T-cell (primary cell): ENCODE data around the gene WDFY4. TPM values are rescaled to one million over a fixed set of nuclear protein-coding genes. Genes with fewer than 3 reads are reported as not detected.

ENCODE experiments used
- ATAC-seq, 4 experiments: fragments of 200-7000 bp in 3 of 4; fragments of 150-1000 bp in 1 of 4; cut with Tn5 transposase; replicated peaks in 1 of 4; 1 replicate in 3 of 4; 2 replicates in 1 of 4; pipeline ENCODE4 v1.10.0; 2021; ENCODE audit warnings: moderate library complexity in 3 of 4, mild to moderate bottlenecking in 2 of 4, moderate number of reproducible peaks in 1 of 4
- CTCF ChIA-PET, 2 donors: fragments of 300-600 bp; sonication (Branson Sonifier 250); formaldehyde crosslinking; loops; one replicate each; lab custom pipeline; 2022; ENCODE audit warnings: antibody characterized with exemption in 2 of 2; lab: Charles Lee
- POLR2A ChIA-PET, 2 donors: fragments of 300-600 bp; sonication (Branson Sonifier 250); formaldehyde crosslinking; loops; one replicate each; lab custom pipeline; 2022; ENCODE audit warnings: antibody characterized with exemption in 2 of 2; lab: Charles Lee
- DNase-seq, 35 experiments: peaks; one replicate each; pipeline versions ENCODE4 v3.0.0 to v3.0.0-alpha.2; 2013 to 2023
- H3K27ac ChIP-seq: one replicate; pipeline ENCODE4 v1.5.1; 2013; ENCODE audit warnings: low read length
- H3K27me3 ChIP-seq, 2 experiments: replicated peaks in 1 of 2; 1 replicate in 1 of 2; 2 replicates in 1 of 2; pipeline versions ENCODE4 v1.6.1 to v1.7.0; 2013; ENCODE audit warnings: low read length in 1 of 2, mixed read lengths in 1 of 2; ENCODE audit not compliant: control insufficient read depth in 2 of 2, insufficient read depth in 2 of 2; ENCODE audit errors: extremely low read depth in 1 of 2
- H3K36me3 ChIP-seq, 2 donors: 1 replicate in 1 of 2; 2 replicates in 1 of 2; pipeline versions ENCODE4 v1.6.1 to v1.7.0; 2013; ENCODE audit warnings: low read length in 1 of 2; ENCODE audit not compliant: control insufficient read depth in 2 of 2, insufficient read depth in 1 of 2; ENCODE audit errors: extremely low read depth in 1 of 2
- H3K4me1 ChIP-seq, 2 experiments: 1 replicate in 1 of 2; 2 replicates in 1 of 2; pipeline versions ENCODE4 v1.6.1 to v1.7.0; 2013; ENCODE audit warnings: low read length in 2 of 2, mixed read lengths in 1 of 2; ENCODE audit not compliant: insufficient read depth in 2 of 2, control insufficient read depth in 1 of 2; ENCODE audit errors: extremely low read depth in 1 of 2
- H3K4me3 ChIP-seq, 2 donors: 1 replicate in 1 of 2; 2 replicates in 1 of 2; pipeline versions ENCODE4 v1.5.1 to v1.7.0; 2013; ENCODE audit warnings: mild to moderate bottlenecking in 2 of 2, low read length in 1 of 2, moderate library complexity in 1 of 2; ENCODE audit not compliant: control insufficient read depth in 1 of 2; ENCODE audit errors: extremely low read depth in 1 of 2
- H3K9me3 ChIP-seq: 2 replicates; pipeline ENCODE4 v1.7.0; 2013
- H3K27ac Mint-ChIP-seq, 2 donors: one replicate each; pipeline ENCODE4 v1.8.0; 2020 to 2021; ENCODE audit warnings: mild to moderate bottlenecking in 2 of 2, mixed read lengths in 2 of 2
- H3K27me3 Mint-ChIP-seq, 2 donors: one replicate each; pipeline ENCODE4 v1.8.0; 2021 to 2022; ENCODE audit warnings: mixed read lengths in 2 of 2
- H3K36me3 Mint-ChIP-seq: one replicate; pipeline ENCODE4 v1.8.0; 2021; ENCODE audit warnings: mixed read lengths
- H3K4me1 Mint-ChIP-seq, 3 donors: one replicate each; pipeline ENCODE4 v1.8.0; 2020 to 2022; ENCODE audit warnings: mixed read lengths in 3 of 3, mild to moderate bottlenecking in 1 of 3
- H3K4me3 Mint-ChIP-seq, 3 donors: one replicate each; pipeline ENCODE4 v1.8.0; 2020 to 2022; ENCODE audit warnings: mild to moderate bottlenecking in 3 of 3, mixed read lengths in 3 of 3, moderate library complexity in 3 of 3
- H3K9me3 Mint-ChIP-seq, 3 donors: one replicate each; pipeline ENCODE4 v1.8.0; 2020 to 2022; ENCODE audit warnings: mixed read lengths in 3 of 3
- WGBS: methylation state at CpG from one replicate; pipeline ENCODE4 v1.1.5; 2013; ENCODE audit warnings: missing lambda C conversion rate; ENCODE audit not compliant: insufficient coverage; 5-methylcytosine and 5-hydroxymethylcytosine counted together
- total RNA-seq, 35 experiments: library from RNA in 6 of 35; stranded (reverse) in 6 of 35; fragments of 120-200 nt in 1 of 35; gene quantifications; one replicate each; pipeline versions ENCODE4 v1.2.1 to v1.2.4 and lab custom pipeline; 2013 to 2026

Gene WDFY4
- total RNA-seq, 5 donors from 2014 or later (not counting 1 experiment from before 2014, with no cell fraction given): 2.6 to 15.5 (median 4.2) TPM

DNA sequence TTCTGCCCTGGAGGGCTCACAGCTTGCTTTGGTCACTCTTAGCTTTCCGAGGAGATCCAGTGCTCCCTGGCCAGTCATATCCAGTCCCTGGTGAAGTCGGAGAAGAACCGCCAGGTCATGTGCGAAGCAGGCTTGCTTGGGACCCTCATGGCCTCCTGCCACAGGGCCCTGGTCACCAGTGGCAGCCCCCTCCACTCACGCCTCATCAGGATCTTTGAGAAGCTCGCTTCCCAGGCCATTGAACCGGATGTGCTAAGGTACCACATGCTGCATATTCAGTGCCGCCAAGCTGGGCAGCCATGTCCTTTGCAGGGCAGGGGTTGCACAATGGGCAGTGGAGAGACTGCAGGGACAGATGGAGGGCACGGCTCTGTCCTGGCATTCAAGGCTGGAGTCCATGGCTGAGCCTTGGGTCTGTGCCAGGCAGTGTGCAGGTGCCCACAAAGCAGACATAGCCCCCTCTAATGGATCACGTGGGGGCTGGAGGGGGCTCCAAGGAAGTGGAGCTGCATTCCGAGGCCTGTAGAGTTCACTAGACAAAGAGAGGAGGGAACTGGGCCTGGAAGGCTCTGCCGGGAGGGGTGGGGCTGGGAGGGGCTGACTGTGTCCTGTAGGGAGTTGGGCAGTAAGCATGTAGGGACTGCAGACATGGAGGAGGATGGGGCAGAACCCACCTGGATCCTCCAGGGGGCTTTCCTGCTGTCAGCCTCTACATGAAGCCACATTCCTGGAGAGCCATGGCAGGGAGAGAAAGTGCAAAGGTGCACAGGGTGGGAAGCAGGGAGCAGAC lies 89.9 kb downstream of the WDFY4 start:
- Mint-ChIP-seq H3K36me3 (no peaks in the 10 kb centered on the region), H3K27me3 (peaks cover 2 to 3% of the 10 kb centered on the region in 2 donors), H3K27ac (no peak overlapping the region), H3K4me3 (no peak overlapping the region), H3K9me3 (no peaks in the 10 kb centered on the region), H3K4me1 (no peaks in the 10 kb centered on the region)
- ATAC-seq (no peak), DNase-seq (no peak)
- ChIA-PET CTCF (no interaction called here), POLR2A (no interaction called here)
- Histone ChIP-seq H3K4me1 (no peaks in the 10 kb centered on the region), H3K27ac (no peak overlapping the region), H3K27me3 (peaks cover 0 to 12% of the 10 kb centered on the region in 2 experiments), H3K9me3 (no peaks in the 10 kb centered on the region), H3K4me3 (no peak overlapping the region), H3K36me3 (no peaks in the 10 kb centered on the region)
- WGBS: 88% methylated on average over 12 of the region's 12 CpGs

- ChIA-PET CTCF (no interaction called here), POLR2A (no interaction called here)
- no peaks in the 10 kb centered on the region for H3K36me3 ChIP-seq
- 83% methylated on average over 1 of the region's 4 CpGs for WGBS
- peaks cover 2 to 3% of the 10 kb centered on the region in 2 donors for H3K27me3 Mint-ChIP-seq
- H3K4me1 ChIP-seq: no peaks in the 10 kb centered on the region
- no peak overlapping the region for H3K4me3 ChIP-seq
- no peaks in the 10 kb centered on the region for H3K9me3 Mint-ChIP-seq
- peaks cover 0 to 12% of the 10 kb centered on the region in 2 experiments for H3K27me3 ChIP-seq
- ATAC-seq (no peak), DNase-seq (no peak)
- H3K27ac Mint-ChIP-seq: no peak overlapping the region
- H3K4me1 Mint-ChIP-seq: no peaks in the 10 kb centered on the region
- H3K36me3 Mint-ChIP-seq: no peaks in the 10 kb centered on the region
- H3K9me3 ChIP-seq: no peaks in the 10 kb centered on the region
- H3K27ac ChIP-seq: no peak overlapping the region
- H3K4me3 Mint-ChIP-seq: no peak overlapping the region
Observed at GRCh38 chr10:48775206-48775517, 90.5 kb downstream of the WDFY4 start.

GRCh38 chr10:48776005-48776522 lies 91.4 kb downstream of the WDFY4 start:
- H3K4me3 Mint-ChIP-seq: no peak overlapping the region
- H3K36me3 ChIP-seq: no peaks in the 10 kb centered on the region
- no peak overlapping the region for H3K27ac ChIP-seq
- no peaks in the 10 kb centered on the region for H3K9me3 ChIP-seq
- H3K4me3 ChIP-seq: no peak overlapping the region
- ATAC-seq (no peak), DNase-seq (no peak)
- no peaks in the 10 kb centered on the region for H3K36me3 Mint-ChIP-seq
- POLR2A ChIA-PET: no interaction called here
- 77% methylated on average over 5 of the region's 5 CpGs for WGBS
- no peaks in the 10 kb centered on the region for H3K9me3 Mint-ChIP-seq
- no peaks in the 10 kb centered on the region for H3K4me1 Mint-ChIP-seq
- H3K27ac Mint-ChIP-seq: no peak overlapping the region
- H3K27me3 Mint-ChIP-seq: peaks cover 2 to 3% of the 10 kb centered on the region in 2 donors
- H3K4me1 ChIP-seq: no peaks in the 10 kb centered on the region
- CTCF ChIA-PET: no interaction called here
- H3K27me3 ChIP-seq: peaks cover 0 to 12% of the 10 kb centered on the region in 2 experiments

DNA sequence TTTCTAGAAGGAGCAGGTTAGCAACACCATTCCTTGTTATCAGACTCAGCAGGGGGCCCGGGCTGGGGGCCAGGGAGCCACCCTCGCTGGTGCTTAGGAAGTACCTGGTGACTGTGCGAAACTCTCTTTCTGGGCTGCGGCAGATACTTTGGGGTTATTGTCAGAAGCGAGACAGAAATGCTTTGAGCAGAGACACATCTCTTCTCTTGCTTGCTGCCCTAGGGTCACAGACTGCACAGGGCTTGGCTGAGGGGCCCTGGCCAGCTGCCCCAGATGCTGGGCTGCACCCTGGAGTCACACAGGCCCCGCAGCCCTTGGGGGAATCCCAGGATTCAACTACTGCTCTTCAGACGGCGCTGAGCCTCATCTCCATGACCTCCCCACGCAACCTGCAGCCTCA lies 91.9 kb downstream of the WDFY4 start:
- Mint-ChIP-seq H3K27me3 (peaks cover 2 to 3% of the 10 kb centered on the region in 2 donors), H3K36me3 (no peaks in the 10 kb centered on the region), H3K27ac (no peak overlapping the region), H3K4me1 (no peaks in the 10 kb centered on the region), H3K4me3 (no peak overlapping the region), H3K9me3 (no peaks in the 10 kb centered on the region)
- ChIA-PET POLR2A (no interaction called here), CTCF (no interaction called here)
- Histone ChIP-seq H3K9me3 (no peaks in the 10 kb centered on the region), H3K36me3 (no peaks in the 10 kb centered on the region), H3K27ac (no peak overlapping the region), H3K4me3 (no peak overlapping the region), H3K4me1 (no peaks in the 10 kb centered on the region), H3K27me3 (peaks cover 0 to 12% of the 10 kb centered on the region in 2 experiments)
- ATAC-seq (no peak), DNase-seq (no peak)
- 78% methylated on average over 8 of the region's 9 CpGs for WGBS

DNA sequence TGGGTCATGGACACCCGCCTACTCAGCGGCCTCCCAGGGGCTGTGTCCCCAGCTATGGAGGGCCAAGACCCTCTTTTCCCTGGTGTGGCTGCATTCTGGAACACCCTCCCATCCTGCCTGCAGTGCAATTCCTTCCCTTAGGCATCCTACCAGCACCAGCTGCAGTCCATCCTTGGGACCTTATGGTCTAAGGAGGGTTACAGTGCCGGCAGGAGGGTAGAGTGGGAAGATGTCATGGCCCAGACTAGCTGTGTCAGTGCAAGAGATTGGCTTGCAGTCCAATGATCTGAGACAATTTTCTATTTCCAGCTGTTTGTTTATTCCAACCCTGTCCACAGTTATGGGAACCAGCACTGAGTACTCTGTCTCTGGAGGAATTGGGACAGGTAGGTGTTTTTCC lies 92.4 kb downstream of the WDFY4 start:
- no peak overlapping the region for H3K4me3 ChIP-seq

GRCh38 chr10:48778193-48778857 lies 93.7 kb downstream of the WDFY4 start:
- H3K36me3 Mint-ChIP-seq: no peaks in the 10 kb centered on the region
- no peak overlapping the region for H3K4me3 Mint-ChIP-seq
- WGBS: 88% methylated on average over 8 of the region's 12 CpGs
- H3K4me1 Mint-ChIP-seq: no peaks in the 10 kb centered on the region
- H3K27ac ChIP-seq: no peak overlapping the region
- H3K27me3 ChIP-seq: peaks cover 0 to 12% of the 10 kb centered on the region in 2 experiments
- POLR2A ChIA-PET: no interaction called here
- H3K4me1 ChIP-seq: no peaks in the 10 kb centered on the region
- ATAC-seq (no peak), DNase-seq (no peak)
- H3K27ac Mint-ChIP-seq: no peak overlapping the region
- H3K9me3 Mint-ChIP-seq: no peaks in the 10 kb centered on the region
- no peaks in the 10 kb centered on the region for H3K36me3 ChIP-seq
- no peaks in the 10 kb centered on the region for H3K9me3 ChIP-seq
- CTCF ChIA-PET: no interaction called here
- peaks cover 2 to 3% of the 10 kb centered on the region in 2 donors for H3K27me3 Mint-ChIP-seq
- H3K4me3 ChIP-seq: no peak overlapping the region

More for the DNA sequence above, 92.4 kb downstream of the WDFY4 start:
- no peaks in the 10 kb centered on the region for H3K4me1 ChIP-seq
- ChIA-PET POLR2A (no interaction called here), CTCF (no interaction called here)
- Mint-ChIP-seq H3K36me3 (no peaks in the 10 kb centered on the region), H3K27ac (no peak overlapping the region), H3K4me3 (no peak overlapping the region), H3K4me1 (no peaks in the 10 kb centered on the region), H3K9me3 (no peaks in the 10 kb centered on the region), H3K27me3 (peaks cover 2 to 3% of the 10 kb centered on the region in 2 donors)
- no peak overlapping the region for H3K27ac ChIP-seq
- no peaks in the 10 kb centered on the region for H3K9me3 ChIP-seq
- DNase-seq: no peak
- WGBS: 100% methylated on average over 1 of the region's 3 CpGs
- H3K27me3 ChIP-seq: peaks cover 0 to 12% of the 10 kb centered on the region in 2 experiments
- no peaks in the 10 kb centered on the region for H3K36me3 ChIP-seq
- no peak for ATAC-seq
